GM18508 (cell line): ENCODE data around the gene SCYGR1.
"Not testable (repeated sequence)": the region's sequence is repeated elsewhere in the genome, so short reads cannot be mapped to it uniquely, and the experiment has no call there.

Experiments used
- ATAC-seq: cut with Tn5 transposase; IDR thresholded peaks from one replicate; pipeline ENCODE4 v1.9.1; 2021; ENCODE audit warnings: moderate number of reproducible peaks; ENCODE audit not compliant: insufficient read depth, unreplicated experiment

Gene SCYGR1

DNA sequence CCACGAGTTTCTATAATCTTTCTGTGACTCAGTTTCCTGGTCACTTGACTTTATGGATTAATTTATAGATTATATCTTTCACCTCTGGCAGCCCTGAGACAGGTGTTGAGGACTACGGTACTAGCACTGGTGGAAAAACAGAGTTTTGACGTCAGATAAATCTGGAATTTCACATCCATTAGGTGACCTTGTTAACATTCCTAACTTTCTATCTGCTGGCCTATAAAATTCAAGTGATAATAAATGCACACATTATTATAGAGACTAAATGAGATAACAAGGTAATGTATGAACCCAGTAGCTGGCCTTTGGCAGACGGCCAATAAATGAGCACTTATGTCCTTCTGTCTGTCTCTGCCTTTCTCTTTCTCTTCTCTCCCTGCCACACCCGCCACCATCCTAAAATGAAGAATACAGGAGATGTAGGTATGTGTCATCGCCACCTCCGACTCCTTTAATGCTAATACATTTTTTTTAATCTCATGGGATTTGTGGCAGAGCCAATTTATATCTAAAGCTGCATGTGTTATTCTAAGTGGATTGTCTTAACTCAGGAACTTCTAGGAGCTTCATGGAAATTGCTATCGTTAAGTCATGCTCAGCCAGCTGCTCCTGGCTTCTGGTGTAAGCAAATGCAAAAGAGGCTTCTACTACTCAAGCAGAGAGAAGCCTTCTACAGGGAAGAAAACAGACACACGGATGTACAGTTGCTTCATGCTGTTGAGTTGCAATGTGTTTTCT is 10.9 kb downstream of the SCYGR1 start:
- ATAC-seq: no peak

DNA sequence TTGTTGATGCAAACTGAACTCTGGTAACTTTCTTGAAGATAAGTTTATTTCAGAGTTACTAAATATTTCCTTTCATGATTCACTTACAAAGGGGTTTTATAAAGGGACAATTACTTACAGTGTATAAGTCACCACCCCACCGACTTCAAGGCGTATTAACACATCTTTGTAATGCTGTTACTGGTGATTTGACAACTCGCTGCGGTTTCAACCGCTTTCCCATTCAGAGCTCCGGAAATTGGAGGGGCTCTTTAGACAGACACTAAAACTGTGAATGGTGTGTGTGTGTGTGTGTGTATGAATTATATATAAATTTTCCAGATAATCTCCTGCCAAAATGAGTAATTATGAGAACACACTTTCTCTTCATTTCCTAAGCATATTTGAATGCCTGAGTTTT is 13.6 kb downstream of the SCYGR1 start:
- ATAC-seq: no peak

DNA sequence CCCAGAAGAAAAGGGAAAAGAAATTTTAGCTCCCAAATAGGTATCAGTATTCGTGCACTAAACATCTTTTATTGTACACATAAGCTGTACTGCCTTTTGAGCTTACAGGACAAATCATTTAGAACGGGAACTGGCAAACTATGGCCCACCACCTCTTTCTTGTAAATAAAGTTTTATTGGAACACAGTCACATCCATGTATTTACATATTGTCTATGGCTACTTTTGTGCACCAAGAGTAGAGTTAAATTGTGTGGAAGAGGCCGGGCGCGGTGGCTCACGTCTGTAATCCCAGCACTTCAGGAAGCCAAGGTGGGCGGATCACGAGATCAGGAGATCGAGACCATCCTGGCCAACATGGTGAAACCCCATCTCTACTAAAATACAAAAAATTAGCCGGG is 14.4 kb downstream of the SCYGR1 start:
- no peak for ATAC-seq

DNA sequence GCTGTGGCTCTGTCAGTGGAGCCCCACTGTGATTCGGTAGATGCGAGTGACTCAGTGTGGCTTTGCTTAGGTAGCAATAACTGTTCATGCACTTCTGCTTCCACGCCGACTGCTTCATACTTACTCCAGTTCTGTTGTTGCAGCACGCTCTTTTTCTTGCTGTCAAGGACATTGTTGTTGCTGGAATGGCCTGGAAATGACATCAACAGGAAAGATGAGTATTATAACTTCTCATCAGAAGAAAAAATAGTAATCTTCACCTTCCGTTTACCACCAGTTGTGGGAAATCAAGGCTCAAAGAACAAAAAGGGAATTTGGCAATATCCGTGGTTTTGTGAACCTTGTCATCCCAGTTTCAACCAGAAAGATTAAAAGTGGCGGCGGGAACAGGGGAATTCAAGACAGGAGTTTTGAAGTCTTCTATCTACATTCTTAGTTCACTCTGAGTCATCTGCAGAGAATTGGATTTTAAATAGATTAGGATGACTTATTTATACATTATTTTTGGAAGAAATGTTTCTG is 16.9 kb downstream of the SCYGR1 start:
- no peak for ATAC-seq

DNA sequence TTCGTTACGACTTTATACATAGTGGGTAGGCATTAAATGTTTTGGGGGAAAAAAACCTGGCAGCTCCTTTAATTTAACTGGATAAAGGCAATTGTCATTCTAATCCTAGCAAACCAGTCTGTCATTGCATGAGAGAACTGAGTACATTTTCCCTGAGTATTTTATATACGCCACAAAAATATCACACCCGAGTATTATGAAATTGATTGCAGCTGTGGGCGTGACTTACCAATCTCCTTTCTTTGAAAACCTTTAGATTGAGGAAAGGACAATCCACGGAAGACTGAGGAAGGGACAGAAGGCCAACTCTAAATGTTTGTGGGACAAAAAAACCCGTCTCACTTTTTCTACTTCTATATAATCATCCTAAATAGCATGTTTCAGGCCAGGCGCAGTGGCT is 17.7 kb downstream of the SCYGR1 start:
- ATAC-seq: no peak

DNA sequence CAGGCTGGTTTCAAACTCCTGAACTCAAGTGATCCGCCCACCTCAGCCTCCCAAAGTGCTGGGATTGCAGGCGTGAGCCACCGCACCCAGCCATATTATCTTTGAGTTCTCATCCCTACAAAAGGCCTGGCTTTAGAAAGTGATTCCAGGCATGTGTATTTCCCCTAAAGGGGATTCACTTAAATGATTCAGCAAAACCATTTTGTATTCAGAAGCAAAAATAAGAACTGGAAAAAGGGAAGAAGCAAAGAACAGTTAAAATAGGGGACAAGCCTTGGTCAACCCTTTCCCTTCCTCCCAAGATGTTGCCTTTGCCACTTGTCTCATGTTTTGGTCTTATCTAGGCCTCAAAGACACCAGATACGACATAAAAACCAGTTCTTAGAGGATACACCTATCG is 19.2 kb downstream of the SCYGR1 start:
- ATAC-seq: no peak

DNA sequence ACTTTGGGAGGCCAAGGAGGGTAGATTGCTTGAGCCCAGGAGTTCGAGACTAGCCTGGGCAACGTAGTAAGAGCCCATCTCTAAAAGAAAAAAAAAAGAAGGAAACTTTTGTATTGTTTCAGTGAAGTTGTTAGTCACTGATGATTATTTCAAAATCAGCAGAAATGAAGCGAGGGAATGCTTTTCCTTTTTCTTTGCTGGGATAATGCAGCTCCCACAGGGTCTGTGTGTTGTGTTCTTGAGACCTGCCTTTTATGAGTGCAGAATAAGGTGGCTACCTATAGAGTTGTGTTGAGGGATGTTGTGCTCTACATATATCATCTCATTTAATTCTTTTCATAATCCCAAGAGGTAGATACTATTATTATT is 20.3 kb downstream of the SCYGR1 start:
- ATAC-seq: no peak

DNA sequence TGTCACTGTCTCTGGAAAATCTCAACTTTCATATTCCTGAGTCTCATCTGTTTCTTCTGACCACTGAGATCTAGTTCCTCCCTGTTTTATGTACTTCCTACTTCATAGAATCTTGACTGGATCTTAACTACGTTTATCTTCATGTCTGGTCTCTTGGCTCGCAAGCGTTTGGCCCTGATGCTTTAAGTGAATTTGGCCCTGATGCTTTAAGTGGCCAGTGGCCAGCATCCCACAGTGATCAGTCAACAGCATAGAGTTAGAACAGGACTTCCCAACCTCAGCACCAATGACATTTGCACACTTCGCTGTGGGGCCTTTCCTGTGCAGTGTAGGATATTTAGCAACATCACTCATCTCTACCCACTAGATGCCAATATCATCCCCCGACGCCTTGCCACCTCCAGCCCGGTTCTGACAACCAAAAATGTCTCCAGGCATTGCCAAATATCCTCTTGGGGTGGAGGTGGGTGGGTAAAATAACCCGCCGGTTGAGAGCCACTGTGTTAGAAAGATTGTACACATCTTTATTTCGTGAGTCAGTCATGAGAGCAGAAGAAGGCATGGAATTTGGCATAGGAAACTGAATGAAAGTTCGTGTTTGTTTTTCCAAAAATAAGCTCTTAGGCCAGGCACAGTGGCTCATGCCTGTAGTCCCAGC is 20.9 kb downstream of the SCYGR1 start:
- ATAC-seq: no peak

DNA sequence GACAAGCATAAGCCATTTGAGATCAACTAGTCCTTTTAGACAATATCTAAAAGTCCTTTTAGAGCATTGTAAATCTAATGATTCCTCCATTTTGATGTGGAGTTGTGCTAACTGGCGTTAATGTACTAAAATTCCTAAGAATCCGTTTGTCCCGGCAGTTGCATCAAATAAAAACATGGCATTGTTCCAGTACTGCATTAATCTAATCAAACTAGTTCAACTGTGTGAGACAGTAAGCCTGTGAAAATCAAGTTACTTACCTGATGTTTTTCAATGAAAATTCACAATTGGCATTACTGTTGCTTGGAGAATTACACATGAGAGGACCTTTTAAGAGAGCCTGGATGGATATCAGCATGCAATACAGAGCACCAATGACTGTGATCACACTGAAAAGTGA is 21.9 kb downstream of the SCYGR1 start:
- ATAC-seq: no peak

DNA sequence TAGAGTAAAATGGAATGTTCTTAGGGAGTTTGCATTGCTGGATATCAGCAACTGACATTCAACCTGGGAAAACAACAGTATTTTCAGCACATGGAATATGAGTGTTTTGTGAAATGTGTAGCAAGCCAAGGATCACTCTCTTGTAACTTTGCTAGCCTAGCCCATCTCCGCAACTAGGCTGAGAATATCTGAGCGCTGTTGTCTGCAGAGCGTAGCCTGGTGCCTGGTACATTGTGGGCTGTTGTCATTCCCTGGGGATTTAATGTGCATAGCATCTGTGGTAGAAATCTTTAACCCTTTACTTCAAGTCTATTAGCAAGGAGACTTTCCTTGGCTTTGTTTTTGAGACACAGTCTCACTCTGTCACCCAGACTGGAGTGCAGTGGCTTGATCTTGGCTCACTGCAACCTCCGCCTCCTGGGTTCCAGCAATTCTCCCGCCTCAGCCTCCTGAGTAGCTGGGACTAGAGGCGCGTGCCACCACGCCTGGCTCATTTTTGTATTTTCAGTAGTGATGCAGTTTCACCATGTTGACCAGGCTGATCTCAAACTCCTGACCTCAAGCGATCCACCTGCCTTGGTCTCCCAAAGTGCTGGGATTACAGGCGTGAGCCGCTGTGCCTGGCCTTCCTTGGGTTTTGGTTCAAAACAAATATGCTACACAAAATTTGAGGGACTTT is 23.0 kb downstream of the SCYGR1 start:
- ATAC-seq: not testable (repeated sequence)

DNA sequence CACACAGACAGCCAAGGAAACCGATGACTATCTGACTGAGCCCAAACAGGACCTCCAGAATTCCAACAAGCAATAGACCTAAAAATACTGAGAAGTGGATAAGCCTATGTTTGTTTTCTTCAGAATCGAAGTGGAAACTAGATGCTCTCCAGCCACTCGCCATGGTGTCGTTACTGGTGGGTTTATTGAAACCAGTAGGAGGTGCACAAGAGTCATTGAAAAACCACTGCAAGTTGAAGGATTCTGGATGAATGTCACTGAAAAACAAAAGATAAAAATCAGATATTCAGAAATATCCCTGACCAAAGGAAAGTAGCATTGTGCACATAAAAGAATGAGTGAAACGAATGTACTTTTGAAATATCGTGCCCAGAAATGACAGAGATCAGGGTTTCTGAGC is 24.0 kb downstream of the SCYGR1 start:
- no peak for ATAC-seq

DNA sequence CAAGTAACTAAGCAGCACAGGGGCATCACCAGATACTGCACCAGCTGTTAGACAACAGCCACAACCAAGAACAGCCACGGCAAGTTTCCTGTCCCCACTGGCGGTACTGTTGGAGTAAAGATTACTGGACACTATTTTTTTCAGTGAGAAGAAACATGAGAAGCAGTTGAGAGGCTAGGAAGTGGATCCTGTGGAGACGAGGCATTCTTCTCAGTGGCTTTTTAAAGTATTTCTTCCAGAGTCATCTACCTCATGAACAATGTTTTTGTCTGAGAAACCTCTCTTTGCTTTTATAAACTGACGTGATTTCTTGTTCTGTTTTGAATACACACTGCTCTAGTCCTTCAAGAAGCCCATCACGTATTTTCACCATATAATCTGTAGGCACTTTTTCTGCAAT is 27.4 kb downstream of the SCYGR1 start:
- ATAC-seq: no peak

DNA sequence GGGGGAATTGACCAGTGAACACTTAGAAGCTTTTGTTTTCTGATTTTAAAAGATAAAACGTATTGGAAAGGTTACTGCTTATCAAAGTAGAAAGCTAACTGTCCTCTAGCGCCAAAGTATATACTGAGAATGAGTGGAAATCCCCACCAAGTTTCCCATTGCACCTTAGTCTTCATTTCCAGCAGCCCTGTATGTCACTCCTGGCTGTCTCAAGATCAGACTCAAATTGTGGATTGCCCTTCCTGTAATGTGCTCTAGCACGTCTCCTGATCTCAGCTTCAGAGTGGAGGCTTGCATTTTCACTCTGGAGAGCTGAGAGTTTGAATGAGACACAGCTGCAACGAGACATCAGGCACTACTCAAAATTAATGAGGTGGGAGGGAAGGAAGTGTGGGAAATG is 36.1 kb downstream of the SCYGR1 start:
- ATAC-seq: no peak

DNA sequence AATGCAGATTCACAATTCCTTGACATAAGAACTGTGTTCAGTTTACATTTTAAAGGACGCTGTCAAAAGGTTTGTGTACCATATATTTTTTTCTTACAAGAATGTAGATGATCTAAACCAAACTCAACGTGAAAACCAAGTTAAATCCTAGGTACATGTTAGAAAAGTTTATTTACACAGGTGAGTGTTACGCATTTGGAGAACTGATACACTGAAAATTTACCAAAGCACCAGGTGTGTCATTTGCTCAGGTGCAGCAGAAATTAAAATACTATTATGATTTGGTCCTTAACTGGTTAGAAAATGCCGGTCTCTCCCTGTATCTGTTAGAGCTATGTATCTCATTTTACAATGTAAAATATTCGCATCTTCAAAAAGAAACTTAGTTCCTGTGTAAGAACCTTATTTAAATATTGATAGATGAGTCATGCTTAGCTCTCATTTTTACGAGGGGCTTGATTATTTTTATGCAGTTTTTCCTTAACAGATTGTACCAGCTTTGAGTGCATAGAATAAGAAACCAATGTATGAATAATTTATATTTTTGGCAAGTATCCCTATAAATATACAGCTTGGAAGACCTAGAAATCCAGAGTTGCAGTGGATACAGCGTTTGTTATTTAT is 37.6 kb downstream of the SCYGR1 start:
- no peak for ATAC-seq

DNA sequence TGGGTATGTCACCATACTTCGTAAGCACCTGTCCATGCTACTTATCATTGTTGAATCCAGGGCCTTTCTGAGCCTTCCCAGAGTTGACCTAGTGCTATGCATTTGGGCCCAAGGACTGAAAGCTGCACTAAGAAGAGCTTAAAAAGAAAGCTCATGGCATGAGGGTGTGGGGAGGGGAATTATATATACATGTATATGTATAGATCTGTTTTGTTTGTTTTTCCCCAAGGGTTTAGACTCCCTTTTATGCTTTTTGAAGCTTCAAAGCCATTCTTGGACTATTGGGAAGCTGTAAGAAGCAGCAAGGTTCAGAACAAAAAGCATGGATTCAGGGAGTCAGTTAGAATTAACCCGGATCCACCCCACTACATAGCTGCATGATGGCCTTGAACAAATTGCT is 39.4 kb downstream of the SCYGR1 start:
- no peak for ATAC-seq

DNA sequence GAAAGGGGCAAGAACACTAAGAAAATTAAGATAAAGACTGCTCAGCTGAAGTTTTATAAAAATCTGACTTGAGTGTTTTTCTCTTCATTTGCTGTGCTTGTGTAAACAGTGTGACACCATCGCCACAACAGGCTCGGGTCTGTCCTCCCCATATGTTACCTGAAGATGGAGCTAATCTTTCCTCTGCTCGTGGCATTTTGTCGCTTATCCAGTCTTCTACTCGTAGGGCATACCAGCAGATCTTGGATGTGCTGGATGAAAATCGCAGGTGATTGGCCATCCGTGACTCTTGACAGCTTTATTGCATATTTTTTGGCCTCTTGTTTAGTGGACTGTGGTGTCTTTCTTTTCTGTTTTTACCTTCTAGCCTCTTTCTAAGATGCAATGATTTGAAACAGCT is 40.6 kb downstream of the SCYGR1 start:
- ATAC-seq: no peak

DNA sequence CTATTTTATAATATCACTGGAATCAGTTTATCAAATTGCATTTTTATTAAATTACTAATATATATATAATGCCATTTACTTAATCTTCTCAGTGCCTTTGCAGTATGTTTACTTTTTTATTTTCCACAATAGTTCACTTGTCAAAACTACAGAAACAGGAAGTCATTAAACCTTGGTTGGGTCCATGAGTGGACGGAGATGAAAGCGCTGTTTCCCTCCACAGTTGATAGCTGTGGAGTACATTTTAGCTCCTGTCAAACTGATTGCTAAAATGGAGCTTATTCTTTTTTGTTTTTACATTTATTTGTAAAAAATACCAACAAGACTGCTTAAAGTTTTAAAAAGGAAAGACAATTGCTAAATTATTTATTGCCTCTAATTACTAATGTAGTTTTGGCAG is 43.5 kb downstream of the SCYGR1 start:
- no peak for ATAC-seq

DNA sequence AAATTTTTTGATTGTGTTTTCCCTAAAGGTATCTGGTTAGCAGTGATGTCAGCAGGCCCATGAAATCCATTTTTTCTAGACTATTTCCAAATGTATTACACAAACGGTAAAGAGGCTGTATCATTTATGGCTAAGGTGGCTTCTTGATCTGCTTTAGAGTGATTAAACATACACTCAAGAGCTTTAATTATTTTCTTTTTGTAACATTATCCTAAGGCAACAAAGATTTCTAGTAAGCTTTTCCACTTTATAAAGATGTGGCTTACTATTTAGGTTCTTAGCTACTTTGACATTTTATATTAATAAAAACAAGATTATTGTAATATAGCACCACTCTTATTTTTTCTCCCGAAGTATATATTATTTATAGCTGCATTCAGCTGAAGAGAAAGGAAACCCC is 46.2 kb downstream of the SCYGR1 start:
- no peak for ATAC-seq

DNA sequence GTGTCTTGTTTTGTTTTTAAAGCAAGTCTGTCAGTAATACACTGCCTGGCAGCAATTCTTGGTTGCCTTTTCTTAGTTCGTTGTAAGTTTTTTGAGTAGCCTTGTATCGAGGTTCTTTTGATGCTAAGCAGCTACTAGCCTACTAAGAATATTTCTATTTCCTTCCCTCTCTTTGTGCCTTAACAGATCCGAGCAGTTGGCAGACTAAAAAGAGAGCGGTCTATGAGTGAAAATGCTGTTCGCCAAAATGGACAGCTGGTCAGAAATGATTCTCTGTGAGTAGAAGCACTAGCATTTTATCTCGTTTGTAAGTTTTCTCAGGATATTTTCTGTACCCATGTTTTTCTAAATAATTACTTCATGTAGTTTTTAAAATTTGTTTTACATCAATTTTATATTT is 47.6 kb downstream of the SCYGR1 start:
- ATAC-seq: no peak

DNA sequence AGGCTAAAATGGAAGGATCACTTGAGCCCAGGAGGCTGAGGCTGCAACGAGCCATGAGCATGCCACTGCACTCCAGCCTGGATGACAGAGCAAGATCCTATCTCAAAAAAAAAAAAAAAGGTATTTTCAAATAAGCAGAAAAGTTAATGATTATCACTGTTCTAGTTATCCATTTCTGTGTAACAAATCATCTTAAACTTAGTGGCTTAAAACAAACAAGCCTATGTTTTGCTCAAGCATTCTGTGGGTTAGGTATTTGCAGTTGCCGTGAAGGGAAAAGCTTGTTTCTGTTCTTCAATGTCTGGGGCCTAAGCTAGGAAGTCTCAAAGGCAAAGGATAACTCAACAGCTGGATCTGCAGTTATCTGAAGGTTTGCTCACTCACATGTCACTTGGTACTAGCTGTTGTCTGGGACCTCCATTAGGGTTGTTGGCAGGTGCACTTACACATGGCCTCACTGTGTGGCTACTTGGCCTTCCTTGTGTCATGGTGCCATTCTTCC is 48.6 kb downstream of the SCYGR1 start:
- no peak for ATAC-seq
